ENCODE measurements around the gene RBM27.
A peak's percentile ranks its signal among the peaks of the same experiment; 100 is the strongest.
"Not testable (repeated sequence)": the region's sequence is repeated elsewhere in the genome, so short reads cannot be mapped to it uniquely, and the experiment has no call there.

RBM27 gene

GRCh38 chr5:146203011-146203871 is at the start of gene RBM27:
TSS of gene RBM27 (plus strand) at chr5:146203605. CDS start at chr5:146203766, 161 bp downstream.
- peak; percentile 98 for DNase-seq

GRCh38 chr5:146158255-146158654 is 45.1 kb upstream of the RBM27 start:
- no peak for DNase-seq

GRCh38 chr5:146164382-146164781 is 39.0 kb upstream of the RBM27 start:
- DNase-seq: no peak

GRCh38 chr5:146165460-146165859 is 37.9 kb upstream of the RBM27 start:
- no peak for DNase-seq

- no peak for DNase-seq
Measured at GRCh38 chr5:146165903-146166302, 37.5 kb upstream of the RBM27 start.

- no peak for DNase-seq
Measured at GRCh38 chr5:146169076-146169475, 34.3 kb upstream of the RBM27 start.

- not testable (repeated sequence) for DNase-seq
Measured at GRCh38 chr5:146173049-146173448, 30.4 kb upstream of the RBM27 start.

GRCh38 chr5:146173597-146173996 is 29.8 kb upstream of the RBM27 start:
- DNase-seq: no peak

- no peak for DNase-seq
Measured at GRCh38 chr5:146176805-146177204, 26.6 kb upstream of the RBM27 start.

GRCh38 chr5:146179696-146180095 is 23.7 kb upstream of the RBM27 start:
- no peak for DNase-seq

- DNase-seq: not testable (repeated sequence)
Measured at GRCh38 chr5:146183403-146183802, 20.0 kb upstream of the RBM27 start.

- no peak for DNase-seq
Measured at GRCh38 chr5:146185161-146185560, 18.2 kb upstream of the RBM27 start.

- DNase-seq: no peak
Measured at GRCh38 chr5:146188358-146188757, 15.0 kb upstream of the RBM27 start.

- no peak for DNase-seq
Measured at GRCh38 chr5:146192571-146193043, 10.8 kb upstream of the RBM27 start.

GRCh38 chr5:146193285-146193684 is 10.1 kb upstream of the RBM27 start:
- DNase-seq: no peak

- not testable (repeated sequence) for DNase-seq
Measured at GRCh38 chr5:146194997-146195396, 8.4 kb upstream of the RBM27 start.

- no peak for DNase-seq
Measured at GRCh38 chr5:146196459-146197048, 6.9 kb upstream of the RBM27 start.

GRCh38 chr5:146199176-146199815 is 4.1 kb upstream of the RBM27 start:
- no peak for DNase-seq

- DNase-seq: not testable (repeated sequence)
Measured at GRCh38 chr5:146201795-146202194, 1.6 kb upstream of the RBM27 start.

GRCh38 chr5:146203872-146204192 is 427 bp downstream of the RBM27 start:
- DNase-seq: no peak

GRCh38 chr5:146205499-146206202 is 2.2 kb downstream of the RBM27 start:
- peak; percentile 57 for DNase-seq

- DNase-seq: no peak
Measured at GRCh38 chr5:146206257-146206656, 2.9 kb downstream of the RBM27 start.

GRCh38 chr5:146208916-146209522 is 5.6 kb downstream of the RBM27 start:
- DNase-seq: no peak
